RWPE2 (cell line): ENCODE results near the gene LRRC71.

ENCODE experiments used
- ATAC-seq: fragments of 200-7000 bp; cut with Tn5 transposase; 3 replicates; pipeline ENCODE4 v1.9.1; 2021; ENCODE audit warnings: low read depth
- DNase-seq: peaks from one replicate; pipeline ENCODE4 v3.0.0-alpha.2; 2020; ENCODE audit warnings: low spot score
- H3K27ac ChIP-seq: fragments of 450-650 bp; 2 replicates; pipeline ENCODE4 v1.5.1; 2017; ENCODE audit warnings: mild to moderate bottlenecking; ENCODE audit not compliant: poor library complexity, severe bottlenecking
- H3K27me3 ChIP-seq: fragments of 250-450 bp; sonication (Bioruptor Pico); 2 replicates; pipeline ENCODE4 v1.5.1; 2021; ENCODE audit warnings: mild to moderate bottlenecking, moderate library complexity; ENCODE audit not compliant: insufficient read depth, poor library complexity, severe bottlenecking
- H3K36me3 ChIP-seq: fragments of 250-450 bp; sonication (Bioruptor Pico); 2 replicates; pipeline ENCODE4 v1.5.1; 2020; ENCODE audit warnings: low read depth, mild to moderate bottlenecking, moderate library complexity
- H3K4me1 ChIP-seq: fragments of 250-450 bp; sonication (Bioruptor Pico); 2 replicates; pipeline ENCODE4 v1.5.1; 2021; ENCODE audit warnings: mild to moderate bottlenecking, moderate library complexity; ENCODE audit not compliant: insufficient read depth, poor library complexity, severe bottlenecking
- H3K4me3 ChIP-seq: fragments of 250-450 bp; sonication (Bioruptor Pico); 2 replicates; pipeline ENCODE4 v1.5.1; 2021; ENCODE audit warnings: mild to moderate bottlenecking, moderate library complexity; ENCODE audit not compliant: severe bottlenecking
- H3K9me3 ChIP-seq: fragments of 250-450 bp; sonication (Bioruptor Pico); 2 replicates; pipeline ENCODE4 v1.5.1; 2021; ENCODE audit warnings: mild to moderate bottlenecking, moderate library complexity; ENCODE audit not compliant: severe bottlenecking
- TF ChIP-seq, protein P1 (sequence below): fragments of 450-650 bp; IDR thresholded peaks from one replicate; pipeline ENCODE4 v1.5.1; 2017; ENCODE audit warnings: mild to moderate bottlenecking, moderate library complexity; ENCODE audit not compliant: poor library complexity, severe bottlenecking

Gene LRRC71

DNA sequence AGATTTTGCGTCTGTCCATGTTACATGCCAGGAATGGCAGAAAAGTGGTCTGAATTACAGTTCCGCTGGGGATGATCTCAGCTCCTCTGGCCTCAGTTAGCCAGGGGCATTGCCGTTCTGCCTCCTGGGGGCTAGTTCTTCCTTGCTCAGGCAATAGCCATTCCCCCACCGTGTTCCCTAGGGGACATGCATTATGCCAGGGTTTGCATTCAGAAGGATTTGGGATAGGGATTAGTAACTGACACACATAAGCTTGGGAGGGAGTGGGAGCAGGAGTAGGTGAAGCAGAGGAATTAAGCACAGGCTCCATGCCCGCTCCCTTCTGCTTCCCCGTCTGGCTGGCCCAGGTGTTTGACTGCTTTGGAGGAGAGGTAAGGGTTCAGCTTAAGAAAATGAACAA is 12.7 kb downstream of the LRRC71 start:
- H3K4me1 ChIP-seq: no peaks in the 10 kb centered on the region
- no peaks in the 10 kb centered on the region for H3K9me3 ChIP-seq
- no peak overlapping the region for H3K27ac ChIP-seq
- DNase-seq (no peak), ATAC-seq (no peak)
- no peaks in the 10 kb centered on the region for H3K36me3 ChIP-seq
- no peak overlapping the region for H3K4me3 ChIP-seq
- TF ChIP-seq, protein P1, sequence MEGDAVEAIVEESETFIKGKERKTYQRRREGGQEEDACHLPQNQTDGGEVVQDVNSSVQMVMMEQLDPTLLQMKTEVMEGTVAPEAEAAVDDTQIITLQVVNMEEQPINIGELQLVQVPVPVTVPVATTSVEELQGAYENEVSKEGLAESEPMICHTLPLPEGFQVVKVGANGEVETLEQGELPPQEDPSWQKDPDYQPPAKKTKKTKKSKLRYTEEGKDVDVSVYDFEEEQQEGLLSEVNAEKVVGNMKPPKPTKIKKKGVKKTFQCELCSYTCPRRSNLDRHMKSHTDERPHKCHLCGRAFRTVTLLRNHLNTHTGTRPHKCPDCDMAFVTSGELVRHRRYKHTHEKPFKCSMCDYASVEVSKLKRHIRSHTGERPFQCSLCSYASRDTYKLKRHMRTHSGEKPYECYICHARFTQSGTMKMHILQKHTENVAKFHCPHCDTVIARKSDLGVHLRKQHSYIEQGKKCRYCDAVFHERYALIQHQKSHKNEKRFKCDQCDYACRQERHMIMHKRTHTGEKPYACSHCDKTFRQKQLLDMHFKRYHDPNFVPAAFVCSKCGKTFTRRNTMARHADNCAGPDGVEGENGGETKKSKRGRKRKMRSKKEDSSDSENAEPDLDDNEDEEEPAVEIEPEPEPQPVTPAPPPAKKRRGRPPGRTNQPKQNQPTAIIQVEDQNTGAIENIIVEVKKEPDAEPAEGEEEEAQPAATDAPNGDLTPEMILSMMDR: no peak
- H3K27me3 ChIP-seq: peaks cover 7% of the 10 kb centered on the region

DNA sequence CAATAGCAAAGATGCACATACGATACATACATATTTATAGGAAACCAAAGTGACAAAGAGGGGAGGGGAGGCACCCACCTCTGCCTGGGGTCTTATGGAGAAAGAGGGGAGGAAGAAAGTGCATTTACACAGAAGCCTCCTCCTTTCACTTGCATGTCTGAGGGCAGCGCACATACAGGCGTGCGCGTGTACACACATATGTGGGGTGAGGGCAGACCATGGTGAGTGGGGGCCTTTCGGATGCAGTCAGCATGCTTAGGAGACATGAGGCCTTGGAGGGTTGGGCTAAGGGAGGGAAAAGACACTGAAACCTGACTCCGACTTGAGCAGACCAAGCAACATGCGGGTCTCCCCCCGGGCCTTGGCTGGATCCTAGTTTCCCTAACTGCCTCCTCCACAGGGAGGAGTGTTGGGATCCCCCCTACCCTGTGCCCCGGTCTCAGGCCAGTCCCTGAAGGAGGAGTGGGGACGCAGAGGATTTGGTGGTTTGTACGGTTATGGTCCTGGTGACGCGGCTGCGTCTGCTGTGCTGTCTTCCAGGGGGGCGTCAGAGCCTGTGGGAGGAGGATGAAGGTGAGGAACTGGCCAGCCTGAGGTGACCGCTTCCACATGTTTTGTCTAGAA is 15.2 kb downstream of the LRRC71 start:
- ATAC-seq: no peak
- H3K9me3 ChIP-seq: no peaks in the 10 kb centered on the region
- H3K27ac ChIP-seq: no peak overlapping the region
- H3K4me1 ChIP-seq: no peaks in the 10 kb centered on the region
- DNase-seq: no peak
- H3K27me3 ChIP-seq: no peaks in the 10 kb centered on the region
- H3K36me3 ChIP-seq: 0 out of 2 replicates have a peak, but pooled peaks cover 7% of the 10 kb centered on the region
- TF ChIP-seq, protein P1: no peak
- no peak overlapping the region for H3K4me3 ChIP-seq

DNA sequence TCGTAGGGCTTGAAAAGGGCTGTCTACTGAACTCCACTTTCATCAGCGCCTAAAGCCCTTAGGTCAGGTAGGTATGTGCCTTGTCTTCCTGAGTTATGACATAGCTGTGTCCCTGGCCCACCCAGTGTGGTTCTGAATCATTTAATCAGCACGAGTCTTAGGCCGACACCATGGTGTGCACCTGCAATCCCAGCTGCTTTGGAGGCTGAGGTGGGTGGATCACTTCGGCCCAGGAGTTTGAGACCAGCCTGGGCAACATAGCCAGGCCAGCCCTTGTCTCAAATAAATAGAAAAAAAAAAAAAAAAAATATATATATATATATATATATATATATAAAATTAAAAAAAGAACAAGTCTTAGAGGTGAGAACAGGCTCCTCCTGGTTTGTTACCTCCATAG is 15.8 kb downstream of the LRRC71 start:
- TF ChIP-seq, protein P1: no peak
- no peaks in the 10 kb centered on the region for H3K27me3 ChIP-seq
- H3K27ac ChIP-seq: no peak overlapping the region
- ATAC-seq: no peak
- H3K4me3 ChIP-seq: no peak overlapping the region
- no peaks in the 10 kb centered on the region for H3K9me3 ChIP-seq
- no peak for DNase-seq
- H3K36me3 ChIP-seq: 0 out of 2 replicates have a peak, but pooled peaks cover 7% of the 10 kb centered on the region
- no peaks in the 10 kb centered on the region for H3K4me1 ChIP-seq

DNA sequence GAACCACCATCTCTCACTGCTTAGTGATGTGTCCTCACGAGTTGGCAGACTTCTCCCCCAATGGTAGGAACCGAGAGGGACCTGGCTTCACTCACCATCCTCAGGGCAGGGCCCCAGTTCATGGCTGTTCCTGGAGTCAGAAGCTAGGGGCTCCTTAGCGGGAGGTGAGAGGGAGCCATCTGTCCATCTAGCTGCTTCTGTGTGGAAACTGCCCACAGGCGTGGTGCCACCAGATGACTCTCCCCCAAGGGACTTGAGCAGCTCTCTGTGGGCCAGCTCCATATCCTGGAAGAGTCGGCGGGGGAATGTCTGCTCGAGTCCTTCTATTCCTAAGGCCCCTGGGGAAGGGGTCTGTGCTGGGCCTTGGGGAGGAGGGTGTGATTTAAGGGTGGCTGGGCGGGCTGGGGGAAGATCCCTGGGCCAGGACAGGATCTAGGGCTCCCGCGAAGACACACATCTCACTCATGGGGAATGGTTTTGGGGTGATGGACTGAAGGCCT is 16.3 kb downstream of the LRRC71 start:
- DNase-seq (no peak), ATAC-seq (no peak)
- Histone ChIP-seq H3K4me1 (no peaks in the 10 kb centered on the region), H3K4me3 (no peak overlapping the region), H3K36me3 (0 out of 2 replicates have a peak, but pooled peaks cover 7% of the 10 kb centered on the region), H3K27ac (no peak overlapping the region), H3K27me3 (no peaks in the 10 kb centered on the region), H3K9me3 (no peaks in the 10 kb centered on the region)
- TF ChIP-seq, protein P1: no peak

DNA sequence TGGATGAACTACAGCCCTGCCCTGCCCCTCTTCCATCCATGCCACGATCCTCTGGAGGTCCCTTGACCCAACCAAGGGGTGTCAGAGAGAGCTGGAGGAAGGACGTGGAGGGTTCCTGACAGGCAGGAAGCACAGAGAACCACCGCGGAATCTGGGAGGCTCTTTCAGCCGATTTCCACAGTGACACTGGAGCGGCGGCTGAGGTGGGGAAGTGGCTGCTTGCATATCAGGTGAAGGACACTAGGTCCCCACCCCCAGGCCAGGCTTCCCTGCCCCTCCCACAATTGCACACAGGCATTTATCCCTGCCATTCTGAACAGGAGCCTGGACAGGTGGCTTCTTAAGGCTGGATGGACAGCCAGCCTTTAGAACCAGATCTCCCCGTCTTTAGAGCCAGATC is 17.5 kb downstream of the LRRC71 start:
- Histone ChIP-seq H3K27me3 (no peaks in the 10 kb centered on the region), H3K4me3 (no peak overlapping the region), H3K36me3 (0 out of 2 replicates have a peak, but pooled peaks cover 7% of the 10 kb centered on the region), H3K4me1 (no peaks in the 10 kb centered on the region), H3K9me3 (no peaks in the 10 kb centered on the region), H3K27ac (no peak overlapping the region)
- DNase-seq: no peak
- no peak for ATAC-seq
- TF ChIP-seq, protein P1: no peak
